OCI-LY3 (cell line): ENCODE results near the gene IGDCC3.

Experiments used
- CTCF ChIP-seq: fragments of 200-600, 300-600 bp; sonication (generic); IDR thresholded peaks from 2 replicates; pipeline ENCODE4 v1.5.1; 2014; ENCODE audit warnings: antibody characterized with exemption, low read length, low read depth
- EZH2phosphoT487 ChIP-seq: fragments of 200-600 bp; shearing (Covaris generic); IDR thresholded peaks from 2 replicates; pipeline ENCODE4 v1.6.1; 2018; ENCODE audit warnings: antibody characterized with exemption, mixed run types, low read depth

- TF ChIP-seq CTCF (no peak), EZH2phosphoT487 (no peak)
Measured at GRCh38 chr15:65365229-65365628, 12.6 kb downstream of the IGDCC3 start.
